GM12891 (cell line): Measurements from ENCODE around the gene LHFPL4.
"Not testable (repeated sequence)": the region's sequence is repeated elsewhere in the genome, so short reads cannot be mapped to it uniquely, and the experiment has no call there.

Experiments
- PAX5 ChIP-seq: IDR thresholded peaks from 2 replicates; pipeline ENCODE4 v1.6.1; 2011; ENCODE audit warnings: low read length, moderate library complexity, mild to moderate bottlenecking; ENCODE audit not compliant: insufficient read depth, severe bottlenecking
- POLR2A ChIP-seq: IDR thresholded peaks from 2 replicates; pipeline ENCODE4 v1.6.1; 2011; ENCODE audit warnings: low read depth, low read length, control low read depth
- POLR2AphosphoS5 ChIP-seq: IDR thresholded peaks from 2 replicates; pipeline ENCODE4 v1.6.1; 2011; ENCODE audit warnings: low read depth, low read length, control low read depth
- POU2F2 ChIP-seq: IDR thresholded peaks from 2 replicates; pipeline ENCODE4 v1.6.1; 2011; ENCODE audit warnings: low read depth, mild to moderate bottlenecking, control low read depth, low read length, moderate library complexity
- SPI1 ChIP-seq: IDR thresholded peaks from 2 replicates; pipeline ENCODE4 v1.6.1; 2011; ENCODE audit warnings: low read depth, low read length, control low read depth
- TAF1 ChIP-seq: IDR thresholded peaks from 2 replicates; pipeline ENCODE4 v1.6.1; 2011; ENCODE audit warnings: low read depth, low read length, control low read depth

DNA sequence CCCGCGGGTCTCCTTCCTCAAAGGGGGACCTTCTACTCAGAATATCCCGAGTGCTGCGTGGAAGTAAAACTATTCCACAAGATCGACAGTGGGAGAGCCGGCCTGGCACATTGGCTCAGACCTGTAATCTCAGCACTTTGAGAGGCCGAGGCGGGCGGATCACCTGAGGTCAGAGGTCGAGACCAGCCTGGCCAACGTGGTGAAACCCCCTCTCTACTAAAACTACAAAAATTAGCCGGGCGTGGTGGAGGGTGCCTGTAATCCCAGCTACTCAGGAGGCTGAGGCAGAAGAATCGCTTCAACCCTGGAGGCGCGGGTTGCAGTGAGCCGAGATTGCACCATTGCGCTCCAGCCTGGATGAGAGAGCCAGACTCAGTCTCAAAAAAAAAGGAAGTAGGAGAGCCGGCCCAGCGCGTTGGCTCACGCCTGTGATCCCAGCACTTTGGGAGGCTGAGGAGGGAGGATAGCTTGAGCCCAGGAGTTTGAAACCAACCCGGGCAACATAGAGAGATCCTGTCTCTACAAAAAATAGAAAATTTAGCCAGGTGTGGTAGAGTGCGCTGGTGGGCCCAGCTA lies 47.5 kb upstream of the LHFPL4 start:
- not testable (repeated sequence) for TF ChIP-seq POLR2A, TAF1, POLR2AphosphoS5, SPI1, PAX5, POU2F2
